GM18951 (cell line): ENCODE data around the gene NEURL4.
"Not testable (repeated sequence)": the region's sequence is repeated elsewhere in the genome, so short reads cannot be mapped to it uniquely, and the experiment has no call there.

Source experiments
- POLR2A ChIP-seq: IDR thresholded peaks from 4 replicates; pipeline ENCODE4 v1.6.1; 2011; ENCODE audit warnings: mild to moderate bottlenecking; ENCODE audit not compliant: insufficient read length, insufficient read depth; ENCODE audit errors: extremely low read depth
- in situ Hi-C: fragments of 300-500 bp; cut with MboI; formaldehyde crosslinking; loops from one replicate; pipeline ENCODE4 v1.12.0; 2022; ENCODE audit warnings: low sequenced_read_pairs, mixed read lengths, inconsistent platforms; ENCODE audit not compliant: unreplicated experiment

The NEURL4 gene

GRCh38 chr17:7334938-7335538 is 5.9 kb upstream of the NEURL4 start:
- no peak for TF ChIP-seq POLR2A
- in situ Hi-C loops: no loop called here

GRCh38 chr17:7332600-7333069 is 3.5 kb upstream of the NEURL4 start:
- in situ Hi-C loops: not testable (repeated sequence)

GRCh38 chr17:7332111-7332510 is 3.0 kb upstream of the NEURL4 start:
- in situ Hi-C loops: no loop called here
- no peak for TF ChIP-seq POLR2A

DNA sequence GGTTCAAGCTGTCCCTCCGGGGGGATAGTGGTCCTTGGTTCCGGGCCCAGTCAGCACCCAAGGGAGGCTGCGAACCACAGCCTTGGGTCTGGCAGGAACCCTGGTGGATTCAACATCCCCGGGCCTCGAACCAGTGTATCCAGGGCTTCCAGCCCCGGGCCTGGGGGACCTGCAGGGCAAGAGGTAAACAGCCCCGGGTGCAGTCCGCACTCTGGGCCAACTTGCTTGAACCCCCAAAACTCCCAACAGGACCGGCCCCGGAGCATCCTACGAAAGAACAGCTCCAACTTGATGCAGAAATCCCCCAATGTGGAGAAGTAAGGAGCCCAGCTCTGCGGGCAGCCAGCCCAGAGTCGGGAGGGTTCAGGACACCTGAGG is 1.5 kb upstream of the NEURL4 start:
- in situ Hi-C loops: no loop called here
- no peak for TF ChIP-seq POLR2A

- in situ Hi-C loops: no loop called here
- peak; percentile 52 for TF ChIP-seq POLR2A
These were observed 982 bp upstream of the NEURL4 start for GRCh38 chr17:7329997-7330637.

- peak; percentile 75 for TF ChIP-seq POLR2A
- in situ Hi-C loops: no loop called here
These were observed 350 bp upstream of the NEURL4 start for GRCh38 chr17:7329374-7329996.

GRCh38 chr17:7328009-7328408 is 1.1 kb downstream of the NEURL4 start:
- in situ Hi-C loops: no loop called here
- TF ChIP-seq POLR2A: no peak

DNA sequence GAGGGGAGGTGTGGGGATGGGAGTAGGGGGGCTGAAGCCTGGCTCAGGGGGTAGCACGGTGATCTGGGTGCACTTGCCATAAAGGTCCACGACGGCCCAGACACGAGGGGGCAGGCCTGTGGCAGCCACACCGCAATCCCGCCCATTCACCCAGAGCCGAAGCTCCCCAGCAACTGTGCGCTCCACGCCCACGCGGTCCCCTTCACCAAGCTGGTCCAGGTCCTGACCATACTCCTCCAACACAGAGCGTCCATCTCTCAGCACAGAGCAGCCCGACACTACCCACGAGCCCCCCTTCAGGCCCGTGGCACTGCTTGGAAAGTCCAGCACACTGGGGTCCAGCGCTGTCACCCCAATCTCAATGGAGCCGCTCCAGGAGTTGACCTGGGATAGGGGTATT is 1.6 kb downstream of the NEURL4 start:
- in situ Hi-C loops: no loop called here
- no peak for TF ChIP-seq POLR2A

DNA sequence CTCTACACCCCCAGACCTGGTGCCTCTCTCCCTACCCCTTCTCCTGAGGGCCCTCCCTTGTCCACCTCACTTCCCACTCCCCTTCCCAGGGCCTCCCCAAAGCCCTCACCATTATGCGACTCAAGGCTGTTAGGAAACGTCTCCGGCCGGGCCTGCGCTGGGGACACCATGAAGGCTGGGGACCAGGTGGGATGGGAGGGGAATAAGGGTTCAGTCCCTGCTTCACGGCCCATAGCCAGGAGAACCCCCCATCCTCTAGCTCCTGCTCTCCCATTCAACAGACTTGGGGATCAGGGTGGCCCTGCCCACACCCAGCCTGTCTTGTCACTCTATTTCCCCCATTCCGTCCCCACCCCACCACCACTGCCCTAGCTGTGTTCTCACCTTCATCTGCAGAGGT is 2.1 kb downstream of the NEURL4 start:
- in situ Hi-C loops: no loop called here
- TF ChIP-seq POLR2A: no peak

DNA sequence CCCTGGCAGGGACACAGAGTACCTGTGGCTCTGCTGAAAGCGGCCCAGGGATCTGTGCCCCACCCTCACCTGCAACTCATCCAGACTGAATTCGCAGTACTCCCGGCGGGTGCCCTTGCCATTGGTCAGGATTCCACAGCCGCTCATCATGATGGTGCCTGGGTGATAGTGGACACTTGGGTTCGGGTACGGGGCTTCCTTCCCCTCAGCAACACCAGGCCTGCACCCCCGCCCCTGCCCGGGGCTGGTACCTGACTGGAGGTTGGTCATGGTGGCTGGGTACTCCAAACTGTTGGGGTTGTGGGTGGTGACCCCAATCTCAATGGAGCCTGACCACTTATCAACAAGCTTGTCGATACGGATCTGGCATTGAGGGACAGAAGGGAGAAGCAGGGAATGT is 2.9 kb downstream of the NEURL4 start:
- in situ Hi-C loops: no loop called here
- TF ChIP-seq POLR2A: no peak

- in situ Hi-C loops: no loop called here
- TF ChIP-seq POLR2A: no peak
These were observed 4.1 kb downstream of the NEURL4 start for GRCh38 chr17:7325031-7325528.

- TF ChIP-seq POLR2A: no peak
- in situ Hi-C loops: no loop called here
These were observed 4.7 kb downstream of the NEURL4 start for GRCh38 chr17:7324438-7324779.

DNA sequence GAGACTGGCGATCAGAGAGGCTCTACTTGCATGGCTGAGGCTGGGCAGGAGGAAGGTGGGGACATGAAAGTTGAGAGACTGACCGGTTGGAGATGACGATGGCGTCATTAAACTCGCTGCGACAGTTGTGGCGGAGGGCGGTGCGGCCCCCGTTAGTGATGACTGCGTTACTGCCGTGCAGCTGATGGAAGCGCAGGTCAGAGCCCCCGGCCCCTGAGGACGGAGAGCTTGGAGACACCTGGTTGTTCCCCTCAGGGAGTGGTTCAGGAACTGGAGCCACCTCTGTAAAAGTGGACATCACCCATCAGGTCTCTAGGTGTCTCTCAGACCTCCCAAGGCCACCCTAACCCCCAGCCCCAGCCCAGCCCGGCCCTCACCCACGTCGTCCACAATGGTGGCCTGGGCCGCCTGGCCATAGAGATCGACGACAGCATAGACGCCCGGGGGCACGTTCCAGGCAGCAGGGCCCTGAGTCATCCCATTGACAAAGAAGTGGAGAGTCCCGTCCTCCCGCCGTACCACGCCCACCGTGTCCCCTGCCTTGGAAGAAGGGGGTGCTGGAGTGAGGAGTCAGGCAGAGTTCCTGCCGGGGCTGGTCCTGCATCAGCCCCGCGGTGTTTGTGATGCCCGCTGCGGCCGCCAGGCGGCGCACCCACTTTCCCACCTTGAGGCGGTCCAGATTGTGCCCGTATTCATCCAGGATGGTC is 5.3 kb downstream of the NEURL4 start:
- TF ChIP-seq POLR2A: no peak
- in situ Hi-C loops: no loop called here
